Measurements from ENCODE around the gene BPTF.
"Not testable (repeated sequence)": the region's sequence is repeated elsewhere in the genome, so short reads cannot be mapped to it uniquely, and the experiment has no call there.

Gene BPTF

GRCh38 chr17:68021963-68022362 lies 196.7 kb downstream of the BPTF start:
- peak overlapping the region; percentile 53 to 78 (median 69) for H3K4me3 Mint-ChIP-seq
- peaks cover 5% of the 10 kb centered on the region for H3K4me1 Mint-ChIP-seq
- no peaks in the 10 kb centered on the region for H3K36me3 Mint-ChIP-seq (ENCODE audit: low read depth)
- TF ChIP-seq, protein P1, sequence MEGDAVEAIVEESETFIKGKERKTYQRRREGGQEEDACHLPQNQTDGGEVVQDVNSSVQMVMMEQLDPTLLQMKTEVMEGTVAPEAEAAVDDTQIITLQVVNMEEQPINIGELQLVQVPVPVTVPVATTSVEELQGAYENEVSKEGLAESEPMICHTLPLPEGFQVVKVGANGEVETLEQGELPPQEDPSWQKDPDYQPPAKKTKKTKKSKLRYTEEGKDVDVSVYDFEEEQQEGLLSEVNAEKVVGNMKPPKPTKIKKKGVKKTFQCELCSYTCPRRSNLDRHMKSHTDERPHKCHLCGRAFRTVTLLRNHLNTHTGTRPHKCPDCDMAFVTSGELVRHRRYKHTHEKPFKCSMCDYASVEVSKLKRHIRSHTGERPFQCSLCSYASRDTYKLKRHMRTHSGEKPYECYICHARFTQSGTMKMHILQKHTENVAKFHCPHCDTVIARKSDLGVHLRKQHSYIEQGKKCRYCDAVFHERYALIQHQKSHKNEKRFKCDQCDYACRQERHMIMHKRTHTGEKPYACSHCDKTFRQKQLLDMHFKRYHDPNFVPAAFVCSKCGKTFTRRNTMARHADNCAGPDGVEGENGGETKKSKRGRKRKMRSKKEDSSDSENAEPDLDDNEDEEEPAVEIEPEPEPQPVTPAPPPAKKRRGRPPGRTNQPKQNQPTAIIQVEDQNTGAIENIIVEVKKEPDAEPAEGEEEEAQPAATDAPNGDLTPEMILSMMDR (IDR thresholded peaks at IDR 0.05; ENCODE audit: unreplicated experiment in 3 of 3), result no peak
- peaks cover 12% of the 10 kb centered on the region for H3K27me3 Mint-ChIP-seq (ENCODE audit: low read depth)
- H3K27ac Mint-ChIP-seq, result peak overlapping the region in 1 of 3 experiments; percentile 52
- no peaks in the 10 kb centered on the region for H3K9me3 Mint-ChIP-seq

GRCh38 chr17:68022547-68022946 lies 197.2 kb downstream of the BPTF start:
- H3K4me1 Mint-ChIP-seq; H3K4me3 Mint-ChIP-seq; H3K9me3 Mint-ChIP-seq; H3K27ac Mint-ChIP-seq; H3K36me3 Mint-ChIP-seq (ENCODE audit: low read depth): not testable (repeated sequence)
- peaks cover 12% of the 10 kb centered on the region for H3K27me3 Mint-ChIP-seq (ENCODE audit: low read depth)

- no peaks in the 10 kb centered on the region for H3K36me3 Mint-ChIP-seq (ENCODE audit: low read depth)
- TF ChIP-seq, protein P1 (IDR thresholded peaks at IDR 0.05; ENCODE audit: unreplicated experiment in 3 of 3), result no peak
- no peaks in the 10 kb centered on the region for H3K9me3 Mint-ChIP-seq
- peaks cover 8% of the 10 kb centered on the region for H3K27me3 Mint-ChIP-seq (ENCODE audit: low read depth)
- H3K27ac Mint-ChIP-seq, result no peak overlapping the region
- no peak overlapping the region for H3K4me3 Mint-ChIP-seq
- peaks cover 6% of the 10 kb centered on the region for H3K4me1 Mint-ChIP-seq
Measured at GRCh38 chr17:68029512-68030215, 204.4 kb downstream of the BPTF start.
